ENCODE results near the gene AP3D1. TPM values are rescaled to one million over a fixed set of nuclear protein-coding genes. Genes with fewer than 3 reads are reported as not detected.
A peak's percentile ranks its signal among the peaks of the same experiment; 100 is the strongest.

The AP3D1 gene
- total and polyA plus RNA-seq, 2 donors (not counting 3 experiments of a cell fraction or from before 2014, with no cell fraction given), result 130 to 137 TPM

- Histone ChIP-seq H3K4me2 (ENCODE audit: insufficient read depth, low read length) (peak overlapping the region; percentile 23), H3K9me1 (replicated peaks; ENCODE audit: control insufficient read depth, extremely low read depth, insufficient read depth, low read length) (no peaks in the 10 kb centered on the region), H3K4me1 (ENCODE audit: control insufficient read depth, extremely low read depth, insufficient read depth, low read length) (peaks cover 39% of the 10 kb centered on the region), H3K27ac (ENCODE audit: insufficient read depth, low read depth, low read length) (peak overlapping the region; percentile 85), H3K9me3 (replicated peaks; ENCODE audit: control insufficient read depth, insufficient read depth, low read length) (no peaks in the 10 kb centered on the region), H3K79me2 (ENCODE audit: control insufficient read depth, insufficient read depth, low read length) (peaks cover 59% of the 10 kb centered on the region), H3K36me3 (ENCODE audit: control insufficient read depth in 2 of 2, extremely low read depth in 1 of 2, insufficient read depth in 2 of 2, low read length in 2 of 2) (no peaks in the 10 kb centered on the region), H2AFZ (ENCODE audit: low read depth, low read length) (no peak overlapping the region), H3K9ac (replicated peaks; ENCODE audit: extremely low read depth, insufficient read depth, low read length) (peak overlapping the region; percentile 17), H3K4me3 (replicated peaks in 1 of 3; ENCODE audit: insufficient read depth in 1 of 3, low read depth in 1 of 3, low read length in 3 of 3) (no peak overlapping the region), H3K27me3 (ENCODE audit: control insufficient read depth in 2 of 2, insufficient read depth in 2 of 2, low read length in 2 of 2) (no peaks in the 10 kb centered on the region), H4K20me1 (replicated peaks; ENCODE audit: control insufficient read depth, extremely low read depth, insufficient read depth, low read length) (no peaks in the 10 kb centered on the region)
- no peak for TF ChIP-seq EZH2 (IDR thresholded peaks at IDR 0.05; ENCODE audit: borderline replicate concordance, low read depth, low read length, severe bottlenecking)
- TF ChIP-seq POLR2A (IDR thresholded peaks at IDR 0.05; ENCODE audit: low read depth, low read length), result no peak
- no peak for TF ChIP-seq CTCF (IDR thresholded peaks at IDR 0.05; ENCODE audit: extremely low read depth in 1 of 2, insufficient read depth in 1 of 2, low read depth in 1 of 2, low read length in 2 of 2)
- TF ChIP-seq POLR2AphosphoS5 (IDR thresholded peaks at IDR 0.05; ENCODE audit: insufficient read depth, low read depth, low read length), result peak; percentile 12
- TF ChIP-seq MAX (IDR thresholded peaks at IDR 0.05; ENCODE audit: insufficient read depth, insufficient read length), result no peak
- TF ChIP-seq MYC (IDR thresholded peaks at IDR 0.05; ENCODE audit: low read depth, low read length), result no peak
- TF ChIP-seq GATA2 (IDR thresholded peaks at IDR 0.05; ENCODE audit: insufficient read depth, insufficient read length, low read depth, low read length), result no peak
- no peak for TF ChIP-seq FOS (IDR thresholded peaks at IDR 0.05; ENCODE audit: borderline replicate concordance, insufficient read depth, low read length)
- TF ChIP-seq JUN (IDR thresholded peaks at IDR 0.05; ENCODE audit: borderline replicate concordance, insufficient read depth, insufficient read length, low read depth), result no peak
- POLR2A ChIA-PET, result no interaction called here
- intact Hi-C loops (cut with micrococcal nuclease), result loop anchor here (1.0 to 5.0 kb wide), 3 partner anchors 19 to 102 kb away; no protein-coding TSS in a partner anchor
- peak; percentile 82 for DNase-seq (ENCODE audit: low read depth, low spot score)
- CTCF ChIA-PET, result interaction anchor here (0.5 to 1.3 kb wide), 2 partner anchors 11 to 18 kb away, joined by 3 to 7 read pairs; no protein-coding TSS in a partner anchor
- dilution Hi-C loops (cut with MboI; ENCODE audit: extremely low pct_ligation_motif_present, low sequenced_read_pairs), result no loop called here
- BruUV-seq (replicated peaks), result no TSS peak
- FAIRE-seq, result peak; percentile 89
Observed at GRCh38 chr19:2166741-2167738, 15.7 kb upstream of the AP3D1 start.

Data from endothelial cell of umbilical vein (primary cell).